HG03139 (cell line): ENCODE data around the gene TRIM17.

Experiments used
- ATAC-seq: cut with Tn5 transposase; IDR thresholded peaks from one replicate; pipeline ENCODE4 v1.9.1; 2021; ENCODE audit not compliant: unreplicated experiment

The TRIM17 gene

GRCh38 chr1:228402641-228403025 is 14.0 kb downstream of the TRIM17 start:
- ATAC-seq: no peak

- no peak for ATAC-seq
These were observed 14.7 kb downstream of the TRIM17 start for GRCh38 chr1:228401782-228402640.

GRCh38 chr1:228400692-228401454 is 15.8 kb downstream of the TRIM17 start:
- no peak for ATAC-seq

GRCh38 chr1:228400237-228400651 is 16.4 kb downstream of the TRIM17 start:
- ATAC-seq: no peak

GRCh38 chr1:228399531-228400236 is 17.0 kb downstream of the TRIM17 start:
- ATAC-seq: no peak

- ATAC-seq: no peak
These were observed 17.8 kb downstream of the TRIM17 start for GRCh38 chr1:228398741-228399461.

- ATAC-seq: no peak
These were observed 18.7 kb downstream of the TRIM17 start for GRCh38 chr1:228397966-228398365.

- no peak for ATAC-seq
These were observed 19.6 kb downstream of the TRIM17 start for GRCh38 chr1:228396770-228397662.

- ATAC-seq: no peak
These were observed 21.9 kb downstream of the TRIM17 start for GRCh38 chr1:228394571-228395394.

- ATAC-seq: no peak
These were observed 22.7 kb downstream of the TRIM17 start for GRCh38 chr1:228393811-228394570.

- ATAC-seq: no peak
These were observed 23.4 kb downstream of the TRIM17 start for GRCh38 chr1:228393268-228393701.

GRCh38 chr1:228392111-228392936 is 24.3 kb downstream of the TRIM17 start:
- no peak for ATAC-seq

GRCh38 chr1:228391411-228392020 is 25.1 kb downstream of the TRIM17 start:
- ATAC-seq: no peak

- ATAC-seq: no peak
These were observed 26.0 kb downstream of the TRIM17 start for GRCh38 chr1:228390649-228391048.

- ATAC-seq: no peak
These were observed 29.3 kb downstream of the TRIM17 start for GRCh38 chr1:228387321-228387720.

- no peak for ATAC-seq
These were observed 31.4 kb downstream of the TRIM17 start for GRCh38 chr1:228385232-228385631.

- no peak for ATAC-seq
These were observed 32.9 kb downstream of the TRIM17 start for GRCh38 chr1:228383773-228384172.
